Left forelimb (tissue), 1 donor: ENCODE results near the gene TNFRSF12A.

Source experiments
- DNase-seq: peaks from one replicate; pipeline ENCODE4 v3.0.0-alpha.2; 2018; ENCODE audit warnings: low spot score

The TNFRSF12A gene

GRCh38 chr16:3026609-3027488 is 6.7 kb downstream of the TNFRSF12A start:
- DNase-seq: no peak

GRCh38 chr16:3027489-3027795 is 7.3 kb downstream of the TNFRSF12A start:
- no peak for DNase-seq

- DNase-seq: peak; percentile 82
These were observed 8.0 kb downstream of the TNFRSF12A start for GRCh38 chr16:3027983-3028715.

GRCh38 chr16:3028716-3029319 is 8.7 kb downstream of the TNFRSF12A start:
- no peak for DNase-seq

- no peak for DNase-seq
These were observed 9.5 kb downstream of the TNFRSF12A start for GRCh38 chr16:3029491-3030221.

- no peak for DNase-seq
These were observed 10.3 kb downstream of the TNFRSF12A start for GRCh38 chr16:3030222-3031212.

- no peak for DNase-seq
These were observed 12.5 kb downstream of the TNFRSF12A start for GRCh38 chr16:3032624-3033023.

- no peak for DNase-seq
These were observed 15.3 kb downstream of the TNFRSF12A start for GRCh38 chr16:3035289-3035971.

GRCh38 chr16:3035972-3036725 is 16.0 kb downstream of the TNFRSF12A start:
- DNase-seq: no peak

- no peak for DNase-seq
These were observed 16.7 kb downstream of the TNFRSF12A start, which contains the start of gene BICDL2 for GRCh38 chr16:3036726-3037315. TSS of gene BICDL2 (minus strand) at chr16:3036944. CDS start at chr16:3035496, 1,448 bp downstream.

- no peak for DNase-seq
These were observed 18.1 kb downstream of the TNFRSF12A start for GRCh38 chr16:3038256-3038655.

GRCh38 chr16:3038896-3039295 is 18.7 kb downstream of the TNFRSF12A start:
- DNase-seq: no peak

- DNase-seq: no peak
These were observed 22.2 kb downstream of the TNFRSF12A start for GRCh38 chr16:3042376-3042775.

GRCh38 chr16:3044708-3045107 is 24.5 kb downstream of the TNFRSF12A start:
- DNase-seq: no peak

- DNase-seq: no peak
These were observed 25.8 kb downstream of the TNFRSF12A start, which contains the start of gene MMP25 for GRCh38 chr16:3045758-3046640. TSS of gene MMP25 (plus strand) at chr16:3046561. CDS start at chr16:3046918, 357 bp downstream.

GRCh38 chr16:3046641-3047386 is 26.6 kb downstream of the TNFRSF12A start:
- DNase-seq: no peak

- DNase-seq: no peak
These were observed 27.2 kb downstream of the TNFRSF12A start for GRCh38 chr16:3047387-3047720.
